H7 (cell line): ENCODE data around the gene RNFT2. TPM values are rescaled to one million over a fixed set of nuclear protein-coding genes. Genes with fewer than 3 reads are reported as not detected.
A peak's percentile ranks its signal among the peaks of the same experiment; 100 is the strongest.

Source experiments
- DNase-seq: peaks from one replicate; pipeline ENCODE4 v3.0.0; 2012
- H3K27me3 ChIP-seq: 2 replicates; pipeline ENCODE4 v1.6.0; 2011; ENCODE audit warnings: mild to moderate bottlenecking, low read length; ENCODE audit not compliant: control insufficient read depth, insufficient read depth
- H3K36me3 ChIP-seq: replicated peaks from 2 replicates; pipeline ENCODE4 v1.5.1; 2011; ENCODE audit warnings: low read length; ENCODE audit not compliant: control insufficient read depth, insufficient read depth
- H3K4me3 ChIP-seq: 2 replicates; pipeline ENCODE4 v1.5.1; 2011; ENCODE audit warnings: low read depth, mild to moderate bottlenecking, control low read depth, low read length, moderate library complexity; ENCODE audit not compliant: insufficient read depth
- total RNA-seq: library from RNA; depleted of rRNA; stranded (reverse); fragments of >200 nt; shearing (Covaris generic); gene quantifications from 2 replicates; pipeline ENCODE4 v1.2.3, GENCODE V29; 2014; rRNA removed

Gene RNFT2, protein sequence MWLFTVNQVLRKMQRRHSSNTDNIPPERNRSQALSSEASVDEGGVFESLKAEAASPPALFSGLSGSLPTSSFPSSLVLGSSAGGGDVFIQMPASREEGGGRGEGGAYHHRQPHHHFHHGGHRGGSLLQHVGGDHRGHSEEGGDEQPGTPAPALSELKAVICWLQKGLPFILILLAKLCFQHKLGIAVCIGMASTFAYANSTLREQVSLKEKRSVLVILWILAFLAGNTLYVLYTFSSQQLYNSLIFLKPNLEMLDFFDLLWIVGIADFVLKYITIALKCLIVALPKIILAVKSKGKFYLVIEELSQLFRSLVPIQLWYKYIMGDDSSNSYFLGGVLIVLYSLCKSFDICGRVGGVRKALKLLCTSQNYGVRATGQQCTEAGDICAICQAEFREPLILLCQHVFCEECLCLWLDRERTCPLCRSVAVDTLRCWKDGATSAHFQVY
- 10.8 and 15.4 TPM in 2 replicates for total RNA-seq

GRCh38 chr12:116737774-116738657, at the start of gene RNFT2, which contains the start of gene SPRING1:
Gene RNFT2, plus strand, starts transcription at chr12:116738315. Its CDS starts 2,183 bp downstream, at chr12:116740498.
Gene SPRING1, minus strand, starts transcription at chr12:116738069. Its CDS starts 169 bp downstream, at chr12:116737900.
- peaks cover 6% of the 10 kb centered on the region for H3K36me3 ChIP-seq
- peak within 1 kb of the TSS; percentile 82 for H3K4me3 ChIP-seq
- no peaks in the 10 kb centered on the region; the same call in 1 of the 2 replicates for H3K27me3 ChIP-seq
- DNase-seq = peak; percentile 99

GRCh38 chr12:116689521-116689920, 48.6 kb upstream of the RNFT2 start:
- Histone ChIP-seq H3K36me3 (no peaks in the 10 kb centered on the region), H3K27me3 (peaks cover 7% of the 10 kb centered on the region), H3K4me3 (no peak overlapping the region)
- DNase-seq = no peak

GRCh38 chr12:116689979-116690744, 48.0 kb upstream of the RNFT2 start:
- H3K27me3 ChIP-seq = peaks cover 11% of the 10 kb centered on the region
- H3K36me3 ChIP-seq = no peaks in the 10 kb centered on the region
- DNase-seq = no peak
- no peak overlapping the region for H3K4me3 ChIP-seq

GRCh38 chr12:116691205-116691604, 46.9 kb upstream of the RNFT2 start:
- Histone ChIP-seq H3K4me3 (no peak overlapping the region), H3K36me3 (no peaks in the 10 kb centered on the region), H3K27me3 (peaks cover 11% of the 10 kb centered on the region)
- DNase-seq = no peak

DNA sequence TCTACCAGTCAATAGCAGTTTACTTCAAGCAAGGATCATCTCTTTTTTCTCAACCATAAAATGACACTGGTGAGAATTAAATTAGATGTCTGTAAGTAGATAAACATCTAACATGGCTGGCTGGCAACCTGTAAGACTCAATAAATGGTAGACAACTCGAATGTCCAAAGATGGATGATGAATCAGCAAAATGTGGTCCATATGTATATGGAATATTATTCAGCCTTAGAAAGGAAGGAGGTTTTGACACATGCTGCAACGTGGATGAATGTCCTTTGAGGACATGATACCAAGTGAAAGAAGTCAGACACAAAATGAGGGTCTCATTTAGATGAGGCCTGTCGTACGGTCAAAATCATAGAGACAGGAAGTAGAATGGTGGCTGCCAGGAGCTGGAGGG, 46.5 kb upstream of the RNFT2 start:
- Histone ChIP-seq H3K4me3 (no peak overlapping the region), H3K36me3 (no peaks in the 10 kb centered on the region), H3K27me3 (peaks cover 11% of the 10 kb centered on the region)
- no peak for DNase-seq

DNA sequence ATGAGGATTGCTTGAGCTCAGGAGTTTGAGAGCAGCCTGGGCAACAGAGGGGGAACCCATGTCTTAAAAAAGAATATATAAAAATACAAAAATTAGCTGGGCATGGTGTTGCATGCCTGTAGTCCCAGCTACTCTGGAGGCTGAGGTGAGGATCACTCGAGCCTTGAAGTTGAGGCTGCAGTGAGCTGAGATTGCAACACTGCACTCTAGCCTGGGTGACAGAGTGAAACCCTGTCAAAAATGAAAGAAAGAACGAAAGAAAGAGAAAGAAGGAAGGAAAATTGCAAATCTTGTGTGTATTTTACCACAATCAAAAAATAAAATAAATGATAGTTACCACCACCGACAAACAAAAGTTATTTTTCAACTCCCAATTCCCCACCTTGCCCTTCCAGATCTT, 45.5 kb upstream of the RNFT2 start:
- H3K4me3 ChIP-seq = no peak overlapping the region
- H3K36me3 ChIP-seq = no peaks in the 10 kb centered on the region
- DNase-seq = no peak
- peaks cover 11% of the 10 kb centered on the region for H3K27me3 ChIP-seq

DNA sequence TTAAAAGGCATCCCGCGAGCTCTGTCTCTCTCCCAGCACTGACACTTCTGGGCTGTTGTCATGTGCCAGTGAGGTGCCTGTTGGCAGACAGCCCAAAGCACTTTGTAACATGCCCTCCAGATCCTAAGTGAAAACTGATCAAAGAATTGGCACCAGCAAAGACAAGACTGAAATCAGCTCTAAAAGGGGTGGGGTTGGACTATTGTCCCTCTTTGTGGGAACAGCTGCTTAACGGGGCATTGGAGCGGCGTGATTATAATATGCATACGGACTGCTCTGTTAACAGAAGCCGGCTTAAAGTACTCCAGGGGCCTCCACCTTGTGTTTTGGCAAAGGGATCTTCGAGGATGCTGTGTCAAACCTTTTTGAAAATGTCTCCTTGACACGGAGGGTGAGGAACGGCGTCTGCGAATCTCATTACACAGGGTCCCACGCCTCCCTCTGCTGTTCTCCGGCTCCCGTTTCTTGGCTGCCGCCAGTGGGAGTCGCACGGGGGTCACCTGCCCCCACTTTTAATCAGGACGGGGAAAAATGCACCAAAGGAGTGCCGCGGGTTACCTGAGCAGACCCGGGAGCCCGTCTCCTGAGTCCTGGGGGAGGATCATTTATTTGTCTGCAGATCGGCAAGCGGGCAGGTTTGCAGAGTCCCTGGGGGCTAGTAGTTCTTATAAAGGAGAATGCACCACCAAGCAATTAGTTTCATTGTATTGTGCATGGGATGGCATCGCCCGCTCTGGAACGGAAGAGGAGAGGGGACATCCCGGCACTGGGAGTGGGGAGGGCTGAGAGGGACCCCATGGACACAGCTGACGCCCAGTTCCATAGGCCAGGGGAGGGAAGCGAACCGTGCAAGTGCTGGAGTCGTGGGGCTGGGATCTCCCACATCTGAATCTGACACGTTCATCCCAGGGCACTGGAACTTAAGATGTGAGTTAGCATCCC, 44.6 kb upstream of the RNFT2 start:
- peak overlapping the region; percentile 25 for H3K4me3 ChIP-seq
- H3K36me3 ChIP-seq = no peaks in the 10 kb centered on the region
- H3K27me3 ChIP-seq = peaks cover 11% of the 10 kb centered on the region
- DNase-seq = peak; percentile 52

GRCh38 chr12:116694653-116695463, 43.3 kb upstream of the RNFT2 start:
- no peak overlapping the region for H3K4me3 ChIP-seq
- H3K27me3 ChIP-seq = peaks cover 11% of the 10 kb centered on the region
- H3K36me3 ChIP-seq = no peaks in the 10 kb centered on the region
- DNase-seq = no peak

- Histone ChIP-seq H3K27me3 (peaks cover 11% of the 10 kb centered on the region), H3K36me3 (no peaks in the 10 kb centered on the region), H3K4me3 (no peak overlapping the region)
- no peak for DNase-seq
Measured at GRCh38 chr12:116695464-116695725, 42.7 kb upstream of the RNFT2 start.

- Histone ChIP-seq H3K36me3 (no peaks in the 10 kb centered on the region), H3K27me3 (peaks cover 11% of the 10 kb centered on the region), H3K4me3 (no peak overlapping the region)
- peak; percentile 73 for DNase-seq
Measured at GRCh38 chr12:116697305-116697704, 40.8 kb upstream of the RNFT2 start.

DNA sequence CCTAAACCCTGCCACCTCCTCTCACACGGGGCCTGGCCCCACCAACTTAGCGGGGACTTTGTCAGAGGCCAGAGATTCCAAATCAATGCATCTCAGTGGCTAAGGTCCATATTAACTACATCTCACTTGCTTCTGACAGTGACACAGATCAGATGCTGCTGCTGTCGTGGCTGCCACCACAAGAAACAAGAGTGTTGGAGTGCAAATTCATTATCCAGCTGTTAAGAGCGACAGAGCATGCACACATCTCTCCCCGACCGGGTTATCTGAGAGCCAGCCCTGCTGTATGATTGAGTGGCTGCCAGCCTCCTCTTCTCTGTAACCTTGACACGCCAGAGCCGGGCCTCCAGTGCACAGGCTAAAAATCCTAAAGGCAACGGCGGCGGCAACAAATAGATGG, 40.4 kb upstream of the RNFT2 start:
- no peaks in the 10 kb centered on the region for H3K36me3 ChIP-seq
- H3K4me3 ChIP-seq = no peak overlapping the region
- no peak for DNase-seq
- H3K27me3 ChIP-seq = peaks cover 11% of the 10 kb centered on the region

GRCh38 chr12:116698116-116698515, 40.0 kb upstream of the RNFT2 start:
- H3K36me3 ChIP-seq = no peaks in the 10 kb centered on the region
- DNase-seq = no peak
- peaks cover 11% of the 10 kb centered on the region for H3K27me3 ChIP-seq
- no peak overlapping the region for H3K4me3 ChIP-seq

DNA sequence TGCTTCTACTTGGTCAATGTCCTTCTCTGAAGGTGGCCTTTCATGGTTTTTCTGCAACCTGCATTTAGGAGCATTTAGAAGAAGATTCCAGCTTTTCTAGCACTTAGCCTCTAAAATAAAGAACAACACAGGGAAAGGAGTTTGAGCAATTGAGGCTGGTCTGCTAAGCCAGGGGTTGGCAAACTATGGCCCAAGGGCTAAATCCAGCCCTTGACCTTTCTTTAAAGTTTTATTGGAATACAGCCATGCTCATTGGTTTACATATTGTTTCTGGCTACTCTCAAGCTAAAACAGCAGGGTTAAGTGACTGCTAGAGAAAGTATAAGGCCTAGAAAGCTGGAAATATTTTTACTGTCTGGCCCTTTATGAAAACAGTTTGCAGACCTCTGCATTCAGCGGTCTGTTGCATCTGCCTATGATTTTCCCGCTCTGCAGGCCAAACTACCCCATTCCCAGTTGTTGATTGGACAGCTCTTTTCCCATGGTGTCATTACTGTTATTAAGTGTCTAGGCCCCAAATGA, 39.5 kb upstream of the RNFT2 start:
- Histone ChIP-seq H3K27me3 (peaks cover 9% of the 10 kb centered on the region), H3K36me3 (no peaks in the 10 kb centered on the region), H3K4me3 (no peak overlapping the region)
- no peak for DNase-seq
